ENCODE measurements around the gene LY6G6C. TPM values are rescaled to one million over a fixed set of nuclear protein-coding genes. Genes with fewer than 3 reads are reported as not detected.

Gene LY6G6C
- total RNA-seq, 4 donors from 2014 or later, result not detected

DNA sequence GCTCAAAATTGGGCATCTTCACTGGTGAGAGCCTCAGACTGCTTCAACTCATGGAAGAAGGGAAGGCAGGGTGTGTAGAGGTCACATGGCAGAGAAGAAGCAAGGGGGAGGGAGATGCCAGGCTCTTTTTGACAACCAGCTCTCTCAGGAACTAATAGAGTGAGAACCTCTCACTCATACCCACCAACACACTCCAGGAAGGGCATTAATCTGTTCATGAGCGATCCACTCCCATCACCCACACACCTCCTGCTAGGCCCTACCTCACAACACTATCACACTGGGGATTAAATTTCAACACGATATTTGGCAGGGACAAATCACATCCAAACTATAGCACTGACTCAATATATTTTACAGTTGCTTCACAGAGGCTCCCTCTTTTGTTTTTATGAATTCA, 20.3 kb upstream of the LY6G6C start:
- 93 to 96% methylated on average over 2 of the region's 2 CpGs for WGBS, 2 donors
- Histone ChIP-seq H3K27me3 (no peaks in the 10 kb centered on the region), H3K4me1 (peaks cover 10 to 26% of the 10 kb centered on the region in 2 donors), H3K36me3 (no peaks in the 10 kb centered on the region), H3K4me3 (replicated peaks in 1 of 3) (no peak overlapping the region), H3K27ac (no peak overlapping the region), H3K9me3 (no peaks in the 10 kb centered on the region)
- TF ChIP-seq CTCF (IDR thresholded peaks at IDR 0.05) (no peak), POLR2A (IDR thresholded peaks at IDR 0.05) (no peak)
- DNase-seq, result no peak
- intact Hi-C loops (cut with DNase I), result no loop called here

DNA sequence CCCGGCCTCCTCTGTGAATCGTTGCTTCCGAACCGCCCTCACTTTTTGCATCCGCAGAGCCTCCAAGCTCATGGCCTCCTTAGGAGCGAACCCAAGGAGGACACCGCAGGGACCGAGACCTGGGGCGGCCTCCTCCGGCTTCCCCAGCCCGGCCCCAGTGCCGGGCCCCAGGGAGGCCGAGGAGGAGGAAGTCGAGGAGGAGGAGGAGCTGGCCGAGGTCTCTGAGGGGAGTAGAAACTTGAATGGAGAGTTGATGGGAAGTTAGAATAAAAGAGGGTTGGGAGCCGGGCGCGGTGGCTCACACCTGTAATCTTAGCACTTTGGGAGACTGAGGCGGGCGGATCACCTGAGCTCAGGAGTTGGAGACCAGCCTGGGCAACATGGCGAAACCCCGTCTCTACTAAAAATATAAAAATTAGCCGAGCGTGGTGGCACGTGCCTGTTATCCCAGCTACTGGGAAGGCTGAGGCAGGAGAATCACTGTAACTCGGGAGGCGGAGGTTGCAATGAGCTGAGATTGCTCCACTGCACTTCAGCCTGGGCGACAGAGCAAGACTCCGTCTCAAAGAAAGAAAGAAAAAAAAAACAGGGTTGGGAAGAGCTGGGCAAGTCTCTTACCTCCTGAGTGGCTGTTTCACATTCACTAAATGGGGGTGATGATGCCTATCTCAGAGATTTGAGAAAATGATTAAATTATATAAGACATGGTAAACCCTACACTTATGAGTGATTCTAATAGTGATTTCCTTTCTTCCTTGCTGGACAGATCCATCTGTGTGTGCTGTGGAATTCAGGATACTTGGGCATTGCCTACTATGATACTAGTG, 19.1 kb upstream of the LY6G6C start:
- no peaks in the 10 kb centered on the region for H3K36me3 ChIP-seq
- 10 to 13% methylated on average over 29 of the region's 29 CpGs for WGBS, 2 donors
- H3K9me3 ChIP-seq, result no peaks in the 10 kb centered on the region
- DNase-seq, result peak; percentile 26 to 35
- peak overlapping the region; percentile 19 to 48 (median 33) for H3K4me3 ChIP-seq (replicated peaks in 1 of 3)
- no peak for TF ChIP-seq POLR2A (IDR thresholded peaks at IDR 0.05)
- TF ChIP-seq CTCF (IDR thresholded peaks at IDR 0.05), result no peak
- peaks cover 13 to 29% of the 10 kb centered on the region in 2 donors for H3K4me1 ChIP-seq
- no peaks in the 10 kb centered on the region for H3K27me3 ChIP-seq
- intact Hi-C loops (cut with DNase I), result no loop called here
- H3K27ac ChIP-seq, result peak overlapping the region in 1 of 3 donors; percentile 11

DNA sequence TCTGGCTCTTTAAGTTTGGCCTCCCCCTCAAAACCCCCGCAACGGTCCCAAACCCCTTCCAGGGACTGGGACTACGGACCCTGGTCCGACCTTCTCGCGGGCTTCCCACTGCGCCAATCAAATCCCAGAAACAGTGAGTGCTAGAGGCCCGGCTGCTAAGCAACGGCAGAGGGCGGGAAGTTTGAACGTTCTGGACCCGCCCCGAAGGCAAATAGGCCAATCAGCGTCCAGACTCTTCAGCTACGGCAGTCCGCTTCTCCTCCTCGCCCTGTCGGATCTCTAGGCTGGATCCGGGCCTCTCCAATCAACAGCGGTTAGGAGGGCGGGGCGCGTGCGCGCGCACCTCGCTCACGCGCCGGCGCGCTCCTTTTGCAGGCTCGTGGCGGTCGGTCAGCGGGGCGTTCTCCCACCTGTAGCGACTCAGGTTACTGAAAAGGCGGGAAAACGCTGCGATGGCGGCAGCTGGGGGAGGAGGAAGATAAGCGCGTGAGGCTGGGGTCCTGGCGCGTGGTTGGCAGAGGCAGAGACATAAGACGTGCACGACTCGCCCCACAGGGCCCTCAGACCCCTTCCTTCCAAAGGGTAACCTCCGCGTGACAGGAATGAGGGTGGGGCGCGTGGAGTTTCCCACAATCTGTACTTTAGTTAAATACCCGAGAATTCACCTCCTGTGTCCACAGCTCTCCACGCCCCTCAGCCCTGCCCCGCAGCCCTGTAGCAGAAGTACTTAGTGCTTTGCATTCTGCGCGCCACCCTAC, 18.3 kb upstream of the LY6G6C start, which contains the start of gene MSH5:
TSS of gene MSH5 (plus strand) at position 367 of the 758 bp plus-strand sequence. CDS start 462 bp downstream, outside the sequence.
- intact Hi-C loops (cut with DNase I), result loop anchor here (5.0 kb wide), 1 partner anchor 38 kb away; the partner anchor contains the start of gene ABHD16A
- no peak for TF ChIP-seq CTCF (IDR thresholded peaks at IDR 0.05)
- peak in 1 of 2 donors; percentile 74 for TF ChIP-seq POLR2A (IDR thresholded peaks at IDR 0.05)
- 0 to 2% methylated on average over 28 to 29 of the region's 58 CpGs for WGBS, 2 donors
- Histone ChIP-seq H3K36me3 (no peaks in the 10 kb centered on the region), H3K9me3 (no peaks in the 10 kb centered on the region), H3K27me3 (no peaks in the 10 kb centered on the region), H3K4me3 (replicated peaks in 1 of 3) (peak within 1 kb of the TSS; percentile 19 to 48 (median 33)), H3K27ac (peak within 1 kb of the TSS in 1 of 3 donors; percentile 11), H3K4me1 (peaks cover 18 to 29% of the 10 kb centered on the region in 2 donors)
- peak; percentile 99 for DNase-seq

DNA sequence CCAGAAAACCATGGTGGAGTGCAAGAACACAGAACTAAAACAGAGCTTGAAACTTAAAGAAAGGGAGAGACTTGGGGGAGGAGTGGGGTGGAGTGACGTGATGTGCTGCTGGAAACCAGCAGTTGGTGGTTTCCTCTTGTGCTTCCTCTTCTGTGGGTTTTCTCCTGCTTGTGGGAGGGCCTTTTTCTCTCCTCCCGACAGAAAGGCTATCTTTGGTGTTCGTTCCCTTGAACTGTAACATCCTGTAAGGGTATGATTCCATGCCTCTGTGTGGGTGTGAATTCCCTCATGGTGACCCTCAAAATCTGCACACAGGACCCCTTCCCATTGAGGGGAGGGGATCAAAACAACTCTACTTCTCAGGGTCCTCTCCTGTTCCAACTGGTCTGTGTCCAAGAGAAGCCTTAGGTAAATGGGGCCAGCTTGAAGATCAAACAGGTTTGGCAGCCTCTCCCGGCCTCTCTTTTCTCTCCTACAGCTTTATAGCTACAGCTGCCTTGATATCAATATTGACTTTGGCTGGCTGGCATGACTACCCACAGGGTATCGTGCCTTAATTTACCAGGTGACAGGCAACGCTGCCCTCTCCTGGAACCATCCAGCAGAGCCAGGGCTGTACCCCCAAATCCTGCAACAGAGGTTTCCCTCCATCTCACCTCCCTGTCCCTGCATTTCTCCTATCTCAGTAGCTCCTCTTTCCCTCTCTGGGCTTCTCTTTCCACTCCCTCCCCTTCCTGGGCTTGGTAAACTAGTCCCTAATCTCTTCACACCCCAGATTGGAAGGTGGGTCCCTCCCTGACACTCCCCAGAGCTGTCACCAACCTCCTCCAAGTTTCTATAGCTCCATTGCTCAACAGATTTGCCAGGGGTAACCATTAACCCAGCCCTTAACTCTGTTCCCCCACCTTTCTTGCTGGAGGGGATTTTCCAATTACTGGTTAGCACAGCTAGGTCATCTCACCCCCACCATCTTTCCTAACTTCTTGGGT, 16.7 kb upstream of the LY6G6C start:
- no peak for TF ChIP-seq CTCF (IDR thresholded peaks at IDR 0.05)
- TF ChIP-seq POLR2A (IDR thresholded peaks at IDR 0.05), result peak in 1 of 2 donors; percentile 22
- Histone ChIP-seq H3K9me3 (no peaks in the 10 kb centered on the region), H3K4me3 (replicated peaks in 1 of 3) (no peak overlapping the region), H3K36me3 (peaks cover 7 to 11% of the 10 kb centered on the region in 2 donors), H3K27me3 (no peaks in the 10 kb centered on the region), H3K4me1 (peaks cover 26 to 42% of the 10 kb centered on the region in 2 donors), H3K27ac (peak overlapping the region; percentile 27 to 82 (median 64))
- 16 to 19% methylated on average over 6 of the region's 6 CpGs for WGBS, 2 donors
- DNase-seq, result no peak
- intact Hi-C loops (cut with DNase I), result loop anchor here (5.0 kb wide), 1 partner anchor 36 kb away; the partner anchor contains the start of gene ABHD16A
